Measurements from ENCODE around the gene PROSER3. TPM values are rescaled to one million over a fixed set of nuclear protein-coding genes. Genes with fewer than 3 reads are reported as not detected.

The PROSER3 gene
- total and polyA plus RNA-seq, 2 experiments from 2014 or later, result 2.7 to 12.6 TPM

DNA sequence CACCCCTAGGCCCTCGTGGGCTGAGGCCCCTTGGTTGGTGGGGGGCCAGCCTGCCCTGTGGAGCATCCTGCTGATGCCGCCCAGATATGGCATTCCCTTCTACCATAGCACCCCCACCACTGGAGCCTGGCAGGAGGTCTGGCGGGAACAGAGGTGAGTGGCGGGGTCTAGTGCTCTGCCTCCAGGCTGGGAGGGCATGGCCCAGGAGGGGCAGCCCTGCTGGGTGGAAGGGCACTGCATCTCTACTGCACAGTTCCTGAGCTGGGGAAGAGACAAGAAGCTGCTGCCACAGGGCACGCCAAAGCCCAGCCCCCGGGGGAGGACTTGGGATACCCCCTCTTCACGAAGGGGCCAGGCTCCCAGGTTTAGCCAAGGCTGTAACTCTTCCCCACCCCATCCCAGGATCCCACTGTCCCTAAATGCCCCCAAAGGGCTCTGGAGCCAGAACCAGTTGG is 42.6 kb upstream of the PROSER3 start:
- TF ChIP-seq EZH2phosphoT487 (IDR thresholded peaks at IDR 0.05; ENCODE audit: insufficient read depth, low read depth) (no peak), EZH2 (IDR thresholded peaks at IDR 0.05; ENCODE audit: insufficient read depth, poor library complexity, severe bottlenecking) (no peak)
- Histone ChIP-seq H3K9ac (no peak overlapping the region), H3K4me1 (ENCODE audit: insufficient read depth) (no peaks in the 10 kb centered on the region), H3K27me3 (replicated peaks; ENCODE audit: insufficient read depth) (no peaks in the 10 kb centered on the region), H3K4me2 (ENCODE audit: unreplicated experiment) (no peak overlapping the region), H3F3A (ENCODE audit: insufficient read depth) (no peaks in the 10 kb centered on the region; the same call in 1 of the 2 replicates), H3K36me3 (ENCODE audit: low read depth) (no peaks in the 10 kb centered on the region), H3K79me2 (ENCODE audit: insufficient read depth) (peaks cover 31% of the 10 kb centered on the region), H3K9me3 (ENCODE audit: low read depth) (no peaks in the 10 kb centered on the region), H3K9me2 (ENCODE audit: insufficient read depth) (no peaks in the 10 kb centered on the region), H3K4me3 (no peak overlapping the region), H2AFZ (no peak overlapping the region), H3K27ac (no peak overlapping the region), H4K20me1 (ENCODE audit: insufficient read depth) (no peaks in the 10 kb centered on the region)
- no peak for DNase-seq
- 75 to 76% methylated on average over 7 of the region's 7 CpGs for WGBS, 2 experiments (ENCODE audit: low coverage in 1 of 2, low lambda C conversion rate in 2 of 2, missing lambda C conversion rate in 2 of 2)
- in situ Hi-C loops (cut with MboI), result no loop called here

DNA sequence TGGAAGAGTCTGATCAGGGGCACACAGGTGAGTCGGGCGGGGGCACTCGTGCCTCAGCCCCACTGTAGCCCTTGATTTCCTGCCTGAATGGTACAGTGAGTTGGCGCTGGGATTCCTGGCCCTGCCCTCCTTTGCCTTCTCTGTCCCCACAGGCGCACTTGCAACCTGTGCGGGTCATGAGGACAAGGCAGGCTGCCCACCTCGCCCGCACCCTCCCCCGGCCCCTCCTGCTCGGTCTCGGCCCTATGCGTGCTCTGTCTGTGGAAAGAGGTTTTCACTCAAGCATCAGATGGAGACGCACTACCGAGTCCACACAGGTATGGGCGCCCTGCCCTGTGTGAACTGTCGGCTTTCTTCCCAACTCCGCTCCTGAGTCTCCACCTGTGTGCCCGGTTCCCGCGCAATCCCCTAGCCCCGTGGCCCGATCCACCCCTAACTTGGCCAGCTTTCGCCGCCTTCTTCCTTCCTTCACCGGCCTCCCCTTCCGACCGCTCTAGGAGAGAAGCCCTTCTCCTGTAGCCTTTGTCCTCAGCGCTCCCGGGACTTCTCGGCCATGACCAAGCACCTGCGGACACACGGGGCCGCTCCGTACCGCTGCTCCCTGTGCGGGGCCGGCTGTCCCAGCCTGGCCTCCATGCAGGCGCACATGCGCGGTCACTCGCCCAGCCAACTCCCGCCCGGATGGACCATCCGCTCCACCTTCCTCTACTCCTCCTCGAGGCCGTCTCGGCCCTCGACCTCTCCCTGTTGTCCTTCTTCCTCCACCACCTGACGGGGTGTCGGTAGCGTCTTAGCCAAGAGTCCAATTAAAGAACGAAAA is 41.8 kb upstream of the PROSER3 start:
- Histone ChIP-seq H4K20me1 (ENCODE audit: insufficient read depth) (no peaks in the 10 kb centered on the region), H3K9ac (peak overlapping the region; percentile 74), H3K36me3 (ENCODE audit: low read depth) (no peaks in the 10 kb centered on the region), H3K4me1 (ENCODE audit: insufficient read depth) (no peaks in the 10 kb centered on the region), H3K4me3 (peak overlapping the region; percentile 82), H3K27me3 (replicated peaks; ENCODE audit: insufficient read depth) (no peaks in the 10 kb centered on the region), H3K27ac (peak overlapping the region; percentile 38), H2AFZ (peak overlapping the region; percentile 90), H3K79me2 (ENCODE audit: insufficient read depth) (peaks cover 36% of the 10 kb centered on the region), H3K4me2 (ENCODE audit: unreplicated experiment) (peak overlapping the region; percentile 86), H3K9me3 (ENCODE audit: low read depth) (no peaks in the 10 kb centered on the region), H3F3A (ENCODE audit: insufficient read depth) (no peaks in the 10 kb centered on the region; the same call in 1 of the 2 replicates), H3K9me2 (ENCODE audit: insufficient read depth) (no peaks in the 10 kb centered on the region)
- 2 to 5% methylated on average over 42 to 52 of the region's 52 CpGs for WGBS, 2 experiments (ENCODE audit: low coverage in 1 of 2, low lambda C conversion rate in 2 of 2, missing lambda C conversion rate in 2 of 2)
- in situ Hi-C loops (cut with MboI), result no loop called here
- peak; percentile 71 for DNase-seq
- TF ChIP-seq EZH2phosphoT487 (IDR thresholded peaks at IDR 0.05; ENCODE audit: insufficient read depth, low read depth) (no peak), EZH2 (IDR thresholded peaks at IDR 0.05; ENCODE audit: insufficient read depth, poor library complexity, severe bottlenecking) (no peak)

DNA sequence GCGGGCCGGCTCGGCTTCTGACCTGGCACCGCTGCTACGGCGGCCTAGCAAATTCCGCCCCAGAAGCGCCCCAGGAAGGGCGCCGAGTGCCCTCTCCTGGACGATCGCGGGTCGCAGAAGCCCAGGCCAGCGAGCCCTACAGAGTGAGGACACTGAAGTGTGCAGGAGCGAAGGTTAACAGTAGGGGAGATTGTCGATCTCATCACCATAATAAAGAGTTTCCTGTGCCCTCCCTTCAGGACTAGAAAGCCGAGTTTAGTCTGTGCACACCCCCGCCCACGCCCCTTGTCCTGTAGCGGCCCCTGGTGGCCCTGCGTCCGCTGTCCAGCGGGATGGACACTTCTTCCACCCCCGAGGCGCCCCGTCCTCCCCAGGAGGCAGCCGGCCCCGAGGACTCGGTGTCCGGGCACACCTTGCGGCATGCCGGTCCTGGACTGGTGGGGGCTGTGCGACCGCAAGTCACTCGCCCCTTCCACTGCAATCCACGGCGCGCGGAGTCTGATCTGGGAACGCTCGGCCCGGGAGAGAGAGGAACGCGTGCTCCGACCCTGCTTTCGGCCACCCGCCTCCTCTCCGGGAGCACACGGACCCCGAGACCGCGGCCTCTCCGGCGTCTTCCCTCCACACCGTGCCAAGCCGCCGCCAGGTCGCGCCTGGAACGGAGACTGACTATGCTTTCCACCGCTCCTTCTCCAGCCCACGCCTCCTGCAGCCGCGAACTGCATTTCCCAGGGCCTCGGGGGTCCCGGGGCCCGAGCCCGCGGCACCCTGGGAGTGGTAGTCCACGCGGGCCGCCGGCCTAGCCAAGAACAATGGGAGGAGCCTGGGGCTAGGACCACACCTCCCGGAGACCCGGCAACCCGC is 40.9 kb upstream of the PROSER3 start:
- Histone ChIP-seq H2AFZ (peak overlapping the region; percentile 90), H3K4me2 (ENCODE audit: unreplicated experiment) (peak overlapping the region; percentile 86), H3K9me3 (ENCODE audit: low read depth) (no peaks in the 10 kb centered on the region), H3K36me3 (ENCODE audit: low read depth) (no peaks in the 10 kb centered on the region), H3K9me2 (ENCODE audit: insufficient read depth) (no peaks in the 10 kb centered on the region), H3K9ac (peak overlapping the region; percentile 74), H3F3A (ENCODE audit: insufficient read depth) (no peaks in the 10 kb centered on the region; the same call in 1 of the 2 replicates), H4K20me1 (ENCODE audit: insufficient read depth) (no peaks in the 10 kb centered on the region), H3K4me3 (peak overlapping the region; percentile 82), H3K27ac (peak overlapping the region; percentile 38), H3K4me1 (ENCODE audit: insufficient read depth) (no peaks in the 10 kb centered on the region), H3K79me2 (ENCODE audit: insufficient read depth) (peaks cover 45% of the 10 kb centered on the region), H3K27me3 (replicated peaks; ENCODE audit: insufficient read depth) (no peaks in the 10 kb centered on the region)
- WGBS, 2 experiments (ENCODE audit: low coverage in 1 of 2, low lambda C conversion rate in 2 of 2, missing lambda C conversion rate in 2 of 2), result 1 to 3% methylated on average over 56 to 71 of the region's 77 CpGs
- in situ Hi-C loops (cut with MboI), result no loop called here
- DNase-seq, result peak; percentile 98
- TF ChIP-seq EZH2phosphoT487 (IDR thresholded peaks at IDR 0.05; ENCODE audit: insufficient read depth, low read depth) (no peak), EZH2 (IDR thresholded peaks at IDR 0.05; ENCODE audit: insufficient read depth, poor library complexity, severe bottlenecking) (no peak)

DNA sequence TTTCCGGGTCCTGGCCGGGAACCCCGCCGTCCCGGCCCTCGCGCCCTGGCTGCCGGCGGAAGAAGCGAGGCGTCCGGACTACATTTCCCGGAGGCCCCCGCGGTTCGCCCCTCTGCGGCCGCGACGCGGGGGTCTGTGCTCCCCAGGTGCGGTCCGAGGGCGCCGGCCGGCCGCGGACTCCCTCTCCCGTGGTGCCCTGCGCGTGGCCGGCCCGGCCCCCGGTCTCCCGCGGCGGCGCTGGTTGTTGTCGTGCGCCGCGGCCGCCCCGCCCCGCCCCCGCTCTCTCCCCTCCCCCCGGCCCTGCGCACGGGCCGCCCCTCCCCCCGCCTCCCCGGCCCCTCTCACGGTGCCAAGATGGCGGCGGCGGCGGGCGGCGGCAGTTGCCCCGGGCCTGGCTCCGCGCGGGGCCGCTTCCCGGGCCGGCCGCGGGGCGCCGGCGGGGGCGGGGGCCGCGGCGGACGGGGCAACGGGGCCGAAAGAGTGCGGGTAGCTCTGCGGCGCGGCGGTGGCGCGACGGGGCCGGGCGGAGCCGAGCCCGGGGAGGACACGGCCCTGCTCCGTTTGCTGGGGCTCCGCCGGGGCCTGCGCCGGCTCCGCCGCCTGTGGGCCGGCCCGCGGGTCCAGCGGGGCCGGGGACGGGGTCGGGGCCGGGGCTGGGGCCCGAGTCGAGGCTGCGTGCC is 40.2 kb upstream of the PROSER3 start, which contains the start of gene KMT2B:
Gene KMT2B (plus strand): TSS at position 339 of the 680 bp plus-strand sequence. CDS start 16 bp downstream, at position 355.
- in situ Hi-C loops (cut with MboI), result no loop called here
- Histone ChIP-seq H3K4me3 (peak within 1 kb of the TSS; percentile 89), H4K20me1 (ENCODE audit: insufficient read depth) (no peaks in the 10 kb centered on the region), H2AFZ (peak within 1 kb of the TSS; percentile 90), H3K9me3 (ENCODE audit: low read depth) (no peaks in the 10 kb centered on the region), H3F3A (ENCODE audit: insufficient read depth) (no peaks in the 10 kb centered on the region; the same call in 1 of the 2 replicates), H3K36me3 (ENCODE audit: low read depth) (no peaks in the 10 kb centered on the region), H3K27ac (peak within 1 kb of the TSS; percentile 77), H3K79me2 (ENCODE audit: insufficient read depth) (peaks cover 52% of the 10 kb centered on the region), H3K9me2 (ENCODE audit: insufficient read depth) (no peaks in the 10 kb centered on the region), H3K4me2 (ENCODE audit: unreplicated experiment) (peak within 1 kb of the TSS; percentile 86), H3K27me3 (replicated peaks; ENCODE audit: insufficient read depth) (no peaks in the 10 kb centered on the region), H3K9ac (peak within 1 kb of the TSS; percentile 94), H3K4me1 (ENCODE audit: insufficient read depth) (no peaks in the 10 kb centered on the region)
- TF ChIP-seq EZH2 (IDR thresholded peaks at IDR 0.05; ENCODE audit: insufficient read depth, poor library complexity, severe bottlenecking) (no peak), EZH2phosphoT487 (IDR thresholded peaks at IDR 0.05; ENCODE audit: insufficient read depth, low read depth) (no peak)
- no peak for DNase-seq
- 1% methylated on average over 29 to 73 of the region's 109 CpGs for WGBS, 2 experiments (ENCODE audit: low coverage in 1 of 2, low lambda C conversion rate in 2 of 2, missing lambda C conversion rate in 2 of 2)
